GM19455 (cell line): Measurements from ENCODE around the gene GGA1.
A peak's percentile ranks its signal among the peaks of the same experiment; 100 is the strongest.

Experiments
- ATAC-seq: cut with Tn5 transposase; IDR thresholded peaks from one replicate; pipeline ENCODE4 v1.9.1; 2021; ENCODE audit not compliant: unreplicated experiment

GGA1 gene, protein sequence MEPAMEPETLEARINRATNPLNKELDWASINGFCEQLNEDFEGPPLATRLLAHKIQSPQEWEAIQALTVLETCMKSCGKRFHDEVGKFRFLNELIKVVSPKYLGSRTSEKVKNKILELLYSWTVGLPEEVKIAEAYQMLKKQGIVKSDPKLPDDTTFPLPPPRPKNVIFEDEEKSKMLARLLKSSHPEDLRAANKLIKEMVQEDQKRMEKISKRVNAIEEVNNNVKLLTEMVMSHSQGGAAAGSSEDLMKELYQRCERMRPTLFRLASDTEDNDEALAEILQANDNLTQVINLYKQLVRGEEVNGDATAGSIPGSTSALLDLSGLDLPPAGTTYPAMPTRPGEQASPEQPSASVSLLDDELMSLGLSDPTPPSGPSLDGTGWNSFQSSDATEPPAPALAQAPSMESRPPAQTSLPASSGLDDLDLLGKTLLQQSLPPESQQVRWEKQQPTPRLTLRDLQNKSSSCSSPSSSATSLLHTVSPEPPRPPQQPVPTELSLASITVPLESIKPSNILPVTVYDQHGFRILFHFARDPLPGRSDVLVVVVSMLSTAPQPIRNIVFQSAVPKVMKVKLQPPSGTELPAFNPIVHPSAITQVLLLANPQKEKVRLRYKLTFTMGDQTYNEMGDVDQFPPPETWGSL

DNA sequence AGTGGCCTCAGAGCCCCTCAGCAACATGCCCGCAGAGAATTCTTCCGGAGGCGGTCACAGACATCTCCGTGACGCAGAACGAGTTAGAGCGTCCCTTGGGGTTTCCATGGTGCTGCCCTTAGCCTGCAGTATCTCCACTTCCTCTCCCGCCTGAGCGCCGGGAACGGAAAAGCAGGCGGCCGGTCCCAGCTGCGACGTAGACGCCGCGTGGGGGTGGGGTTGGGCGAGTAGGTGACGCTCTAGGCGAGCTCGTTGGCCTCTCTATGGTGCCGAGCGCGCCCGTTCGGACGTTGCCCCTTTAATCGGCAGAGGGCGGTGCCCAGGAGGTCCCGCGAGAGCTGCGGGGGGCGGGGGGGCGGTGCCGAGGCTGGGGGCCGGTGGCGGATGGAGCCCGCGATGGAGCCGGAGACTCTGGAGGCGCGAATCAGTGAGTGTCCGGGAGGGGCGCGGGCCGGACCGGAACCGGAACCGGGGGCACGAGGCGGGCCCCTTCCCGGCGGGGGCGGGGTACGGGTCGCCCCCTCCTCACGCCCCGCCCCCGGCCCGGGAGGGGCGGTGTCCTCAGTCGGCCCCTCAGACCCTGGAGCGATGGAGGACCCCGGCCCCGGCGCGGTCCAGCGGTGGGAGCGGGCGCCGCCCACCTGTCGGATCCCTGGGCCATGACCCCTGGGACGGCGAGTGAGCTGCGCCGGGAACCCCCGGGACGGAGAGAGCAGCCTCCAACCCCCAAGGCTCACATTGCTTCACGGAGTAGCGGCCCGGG is at the start of gene GGA1:
GGA1 (plus strand) TSS at position 358 of the 763 bp plus-strand sequence; CDS start at position 385, 27 bp downstream.
- peak; percentile 78 for ATAC-seq

DNA sequence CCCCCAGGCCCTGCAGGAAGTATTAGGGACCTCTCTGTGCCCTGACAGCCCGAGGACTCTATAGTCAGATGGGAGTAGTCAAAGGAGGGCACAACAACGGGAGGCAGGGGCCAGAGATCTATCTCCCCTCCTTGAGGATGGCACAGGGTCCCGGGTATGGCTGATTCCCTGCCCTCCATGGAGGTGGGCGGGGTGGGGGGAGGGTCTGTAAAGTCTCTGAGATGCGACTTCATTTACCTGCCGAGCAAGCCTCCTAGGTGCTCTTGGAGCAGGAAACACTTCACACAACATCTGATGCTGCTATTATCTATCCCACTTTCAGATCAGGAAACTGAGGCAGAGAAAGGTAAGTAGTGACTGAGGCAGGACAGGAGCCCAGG is 49.1 kb upstream of the GGA1 start:
- no peak for ATAC-seq

DNA sequence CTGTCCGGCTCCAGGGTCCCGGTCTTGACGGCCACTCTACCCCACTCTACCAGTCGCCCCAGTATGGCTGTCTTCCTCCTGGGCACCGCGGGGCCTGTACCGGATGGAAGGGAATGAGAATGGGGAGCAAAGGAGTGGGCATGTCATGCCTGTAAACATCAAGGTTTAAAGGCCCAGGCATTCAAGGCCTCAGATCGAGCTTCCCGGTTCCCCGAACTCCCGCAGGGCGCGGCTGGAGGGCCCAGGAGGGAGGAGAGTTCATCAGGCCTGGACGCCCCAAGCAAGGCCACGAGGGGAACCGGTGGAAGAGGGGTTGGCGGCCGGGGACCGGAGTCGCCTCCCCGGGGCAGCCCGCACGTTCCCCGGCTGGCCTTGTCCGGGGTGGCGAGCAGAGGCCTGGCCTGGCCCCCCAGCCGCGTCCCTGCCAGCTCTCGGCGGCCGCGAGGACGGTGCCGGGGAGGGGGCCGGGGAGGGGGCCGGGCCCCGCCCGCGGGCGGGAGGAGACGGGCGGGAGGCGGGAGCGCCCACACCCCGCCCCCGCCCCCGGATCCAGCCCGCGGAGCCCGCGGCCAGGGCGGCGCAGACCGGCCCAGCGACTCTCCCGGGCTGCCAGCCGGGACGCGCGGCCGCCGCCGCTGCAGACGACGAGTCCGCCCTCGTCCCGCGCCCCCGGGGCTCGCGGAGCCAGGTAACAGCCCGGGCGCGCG is 48.6 kb upstream of the GGA1 start, which contains the start of gene CDC42EP1:
CDC42EP1 (plus strand) TSS at position 580 of the 707 bp plus-strand sequence. CDS start 5,870 bp downstream, outside the sequence.
- no peak for ATAC-seq

DNA sequence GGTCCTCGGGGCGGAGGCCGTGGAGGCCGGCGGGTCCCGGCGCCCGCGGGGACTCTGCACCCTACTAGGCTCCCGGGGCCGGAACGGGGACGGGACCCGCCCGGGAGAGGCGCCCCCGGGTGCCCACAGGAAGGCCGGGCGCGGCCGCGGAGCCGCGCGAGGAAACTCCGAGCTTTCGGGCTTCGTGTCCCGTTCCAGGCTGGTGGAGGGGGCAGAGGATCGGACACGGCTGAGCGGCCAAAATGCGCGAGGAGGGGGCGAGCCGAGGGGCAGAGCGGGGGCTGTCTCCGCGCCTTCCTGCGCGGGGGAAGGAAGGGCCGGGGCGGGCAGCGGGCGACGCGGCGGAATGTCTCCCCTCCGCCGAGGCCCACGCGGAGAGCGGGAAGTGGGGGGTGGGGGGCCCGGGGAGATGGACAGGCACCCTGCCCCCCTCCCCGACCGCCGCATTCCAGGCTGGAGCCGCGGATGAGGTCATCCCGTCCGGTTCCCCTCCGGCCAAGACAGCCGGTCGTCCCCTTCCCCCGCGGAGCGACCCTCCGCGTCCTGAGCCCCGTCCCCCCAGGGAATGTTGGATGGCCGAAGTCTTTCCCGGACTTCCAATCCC is 47.9 kb upstream of the GGA1 start:
- no peak for ATAC-seq

DNA sequence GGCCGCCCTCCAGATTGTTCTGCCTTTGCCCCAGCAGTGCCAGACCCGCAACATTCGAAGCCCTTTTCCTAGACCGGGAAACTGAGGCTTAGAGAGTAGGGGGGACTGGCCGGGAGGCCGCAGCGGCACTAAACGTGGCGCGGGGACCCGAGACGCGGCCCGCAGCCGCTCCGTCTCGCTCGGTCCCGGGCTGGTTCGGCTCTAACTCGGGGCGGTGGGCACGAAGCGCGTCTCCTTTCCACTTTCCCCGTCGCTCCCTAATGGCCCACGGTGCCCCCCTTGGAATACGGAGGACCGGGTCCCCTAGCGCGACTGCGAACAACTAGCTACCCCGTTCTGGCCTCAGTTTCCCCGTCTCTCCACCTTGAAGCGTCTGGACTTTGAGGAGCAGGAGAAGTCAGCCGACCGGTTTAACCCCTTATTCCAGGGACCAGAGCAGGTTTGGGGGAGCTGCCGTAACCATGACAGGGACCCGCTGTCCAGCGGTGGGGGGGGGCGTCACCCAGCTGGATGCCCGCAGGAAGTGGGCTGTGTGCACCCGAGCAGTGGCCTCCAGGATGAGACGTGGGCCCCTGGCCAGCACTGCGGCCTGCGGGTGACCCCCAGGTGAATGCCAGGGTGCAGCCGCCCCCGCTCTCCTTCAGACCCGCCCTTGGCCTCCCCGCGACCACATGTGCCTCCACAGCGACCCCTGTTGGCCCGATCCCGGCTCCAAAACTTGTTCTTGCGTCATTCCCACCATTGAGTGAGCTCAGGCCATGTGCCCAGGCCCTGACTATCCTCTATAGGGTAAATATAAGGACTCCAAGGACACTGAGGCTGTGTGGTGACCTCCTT is 47.2 kb upstream of the GGA1 start:
- no peak for ATAC-seq

DNA sequence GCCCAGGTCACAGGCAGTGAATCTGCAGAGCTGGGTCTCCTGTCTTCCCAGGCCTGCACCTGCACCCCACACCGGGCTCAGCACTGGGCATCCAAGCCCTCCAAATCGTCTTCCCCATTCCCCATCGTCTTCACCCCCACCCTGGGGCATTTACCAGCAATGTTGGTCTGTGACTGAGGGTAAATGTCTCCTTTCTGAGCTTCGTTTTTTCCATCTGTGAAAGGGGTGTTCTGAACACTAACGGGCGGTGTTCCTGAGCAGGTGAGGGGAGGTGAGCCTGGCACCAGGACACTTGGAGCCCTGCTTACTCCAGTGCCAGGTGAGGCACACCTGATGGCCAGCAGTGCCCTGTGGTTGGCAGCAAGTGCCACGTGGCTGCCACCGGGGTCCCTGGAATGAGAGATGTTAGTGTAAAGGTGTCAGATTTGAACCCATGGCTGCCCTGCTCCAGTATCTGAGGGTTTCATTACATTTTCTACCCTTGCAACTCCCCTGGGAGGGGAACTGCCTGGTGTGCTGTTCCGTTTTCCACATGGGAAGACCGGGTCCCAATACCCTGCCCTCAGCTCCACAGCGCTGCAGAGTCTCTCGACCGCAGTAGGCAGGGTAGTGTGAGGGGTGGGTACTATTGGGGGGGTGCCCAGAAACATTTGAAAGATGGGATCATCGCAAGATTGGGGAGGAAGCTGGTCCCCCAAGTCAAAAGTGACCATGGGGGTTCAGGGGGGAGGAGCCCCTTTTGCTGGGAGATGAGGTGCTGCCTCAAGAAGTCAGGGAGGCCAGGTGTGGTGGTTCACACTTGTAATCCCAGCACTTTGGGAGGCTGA is 46.4 kb upstream of the GGA1 start:
- ATAC-seq: no peak

DNA sequence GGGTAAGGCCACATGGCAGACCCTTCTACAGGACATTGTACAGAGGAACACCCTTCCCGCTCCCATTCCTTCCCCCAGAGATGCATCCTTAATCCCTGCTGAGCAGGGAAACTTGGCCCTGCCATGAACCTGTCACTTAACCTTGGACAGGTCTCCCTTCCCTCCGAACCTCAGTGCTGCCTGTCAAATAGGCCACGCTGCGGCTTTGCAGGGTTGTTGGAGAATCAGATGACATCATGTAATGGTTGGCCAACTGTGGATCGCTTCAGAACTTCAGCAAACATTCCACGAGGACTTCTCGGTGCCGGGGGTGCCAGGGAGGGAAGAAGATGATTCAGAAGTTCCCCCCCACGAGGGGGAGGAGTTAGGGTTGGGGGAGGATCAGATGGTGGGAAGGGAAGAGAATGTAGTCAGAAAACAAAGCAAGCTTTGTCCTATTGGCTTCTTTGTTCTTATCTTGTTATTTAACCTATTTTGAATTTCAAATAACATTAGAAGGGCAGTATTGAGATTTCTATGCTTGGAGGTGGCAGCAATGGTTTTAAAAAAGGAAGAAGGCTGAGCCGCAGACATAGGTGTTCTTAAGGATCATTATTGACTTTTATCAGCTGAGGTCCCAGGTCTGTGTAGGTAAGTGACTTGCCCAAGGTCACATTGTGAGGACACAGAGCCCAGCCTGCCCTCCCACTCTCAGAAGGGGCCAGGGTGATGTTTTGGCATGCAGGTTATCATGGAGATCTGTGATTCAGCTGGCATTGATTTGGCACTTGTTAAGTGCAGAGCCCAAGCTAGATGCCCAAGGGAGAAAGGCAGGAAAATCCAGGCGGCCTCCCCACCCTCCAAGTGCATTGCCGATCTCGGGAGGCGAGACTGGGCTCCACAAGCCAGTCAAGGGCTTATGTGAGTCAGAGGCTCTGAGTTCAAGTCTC is 45.2 kb upstream of the GGA1 start:
- no peak for ATAC-seq

DNA sequence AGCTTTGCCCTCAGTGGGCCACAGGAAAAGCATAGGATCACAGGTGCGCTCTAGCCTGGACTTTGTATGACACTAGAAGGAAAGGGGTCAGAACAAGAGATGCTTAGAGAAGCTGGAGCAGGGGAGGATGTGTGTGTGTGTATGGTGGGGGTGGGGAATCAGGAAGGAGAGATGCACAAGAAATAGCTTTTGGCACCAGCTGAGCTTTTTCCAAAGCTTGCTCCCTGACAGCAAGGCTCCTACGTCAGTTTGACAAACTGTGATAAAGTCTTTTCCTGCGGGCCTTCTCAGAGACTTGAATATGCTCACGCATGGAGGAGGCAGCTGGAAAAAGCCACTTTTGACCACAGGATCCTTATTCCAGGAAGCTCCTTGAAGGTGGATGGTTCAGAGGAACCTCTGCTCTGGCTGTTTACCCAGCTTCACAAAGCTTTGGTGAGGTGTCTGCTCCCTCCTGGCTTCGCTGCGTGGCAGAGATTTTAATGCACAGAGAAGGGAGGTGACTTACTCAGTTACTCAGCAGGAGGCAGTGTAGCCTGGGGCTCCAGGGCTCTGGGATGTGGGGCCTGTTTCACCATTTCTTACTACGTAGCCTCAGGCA is 44.4 kb upstream of the GGA1 start:
- no peak for ATAC-seq

DNA sequence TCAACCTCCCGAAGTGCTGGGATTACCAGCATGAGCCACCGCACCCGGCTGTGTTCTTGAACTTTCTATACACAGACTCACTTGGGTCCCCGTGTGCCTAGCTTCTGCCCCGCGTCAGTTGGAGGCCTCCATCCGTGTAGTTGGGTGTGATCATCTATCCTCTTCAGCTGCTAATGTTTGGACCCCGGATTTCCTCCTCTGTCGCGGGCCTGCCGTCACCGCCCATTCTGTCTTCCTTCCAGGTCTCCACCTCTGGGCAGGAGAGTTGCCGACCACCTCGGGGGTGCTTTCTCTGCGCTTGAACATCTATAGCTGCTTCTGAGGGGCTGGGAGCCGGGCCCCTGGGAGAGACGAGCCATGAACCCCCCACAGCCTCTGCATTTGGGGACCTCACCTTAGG is 42.8 kb upstream of the GGA1 start:
- no peak for ATAC-seq

DNA sequence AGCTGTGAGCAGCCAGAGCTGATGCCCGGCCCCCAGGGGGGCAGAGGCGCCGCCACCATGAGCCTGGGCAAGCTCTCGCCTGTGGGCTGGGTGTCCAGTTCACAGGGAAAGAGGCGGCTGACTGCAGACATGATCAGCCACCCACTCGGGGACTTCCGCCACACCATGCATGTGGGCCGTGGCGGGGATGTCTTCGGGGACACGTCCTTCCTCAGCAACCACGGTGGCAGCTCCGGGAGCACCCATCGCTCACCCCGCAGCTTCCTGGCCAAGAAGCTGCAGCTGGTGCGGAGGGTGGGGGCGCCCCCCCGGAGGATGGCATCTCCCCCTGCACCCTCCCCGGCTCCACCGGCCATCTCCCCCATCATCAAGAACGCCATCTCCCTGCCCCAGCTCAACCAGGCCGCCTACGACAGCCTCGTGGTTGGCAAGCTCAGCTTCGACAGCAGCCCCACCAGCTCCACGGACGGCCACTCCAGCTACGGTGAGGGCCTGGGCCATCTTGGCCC is 42.3 kb upstream of the GGA1 start:
- ATAC-seq: no peak

DNA sequence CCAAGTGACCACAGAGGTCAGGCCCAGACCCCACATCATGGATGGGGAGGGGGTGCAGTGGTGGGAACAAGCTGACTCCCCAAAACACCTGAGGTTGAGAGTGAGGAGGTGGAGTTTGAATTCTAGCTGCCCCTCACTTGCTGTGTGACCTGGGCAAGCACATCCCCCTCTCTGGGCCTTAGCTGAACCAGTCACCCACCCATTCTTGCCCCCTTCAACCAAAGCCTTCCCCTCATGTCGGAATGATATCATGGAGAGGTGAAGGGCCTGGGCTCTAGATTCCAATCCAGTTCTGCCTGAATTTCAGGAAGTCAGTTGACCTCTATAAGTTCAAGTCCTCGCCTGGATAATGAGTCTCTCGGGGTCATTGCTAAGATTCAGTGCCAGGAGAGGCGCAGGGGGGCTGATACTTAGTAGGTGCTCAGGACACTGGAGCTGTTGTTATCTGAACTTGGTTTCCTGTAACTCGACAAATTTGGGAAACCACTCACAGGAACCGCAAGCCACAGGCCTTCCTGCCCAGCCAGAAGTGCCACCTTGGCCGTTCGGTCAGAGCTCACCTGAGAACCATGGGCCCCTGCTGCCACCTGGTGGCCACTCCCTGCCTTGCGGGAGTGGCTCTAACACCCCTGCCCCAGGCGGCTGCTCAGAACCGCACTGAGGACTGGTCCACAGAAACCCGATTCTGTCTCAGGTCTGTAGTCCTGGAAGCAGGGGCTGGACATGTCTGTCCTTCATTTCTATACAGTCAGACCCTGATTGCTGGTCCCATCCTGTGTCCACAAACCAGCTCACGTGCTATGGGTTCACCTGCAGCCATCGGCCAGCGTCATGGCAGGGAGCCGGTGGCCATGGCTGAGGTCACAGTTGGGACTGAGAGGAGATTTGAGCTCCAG is 41.5 kb upstream of the GGA1 start:
- ATAC-seq: no peak

DNA sequence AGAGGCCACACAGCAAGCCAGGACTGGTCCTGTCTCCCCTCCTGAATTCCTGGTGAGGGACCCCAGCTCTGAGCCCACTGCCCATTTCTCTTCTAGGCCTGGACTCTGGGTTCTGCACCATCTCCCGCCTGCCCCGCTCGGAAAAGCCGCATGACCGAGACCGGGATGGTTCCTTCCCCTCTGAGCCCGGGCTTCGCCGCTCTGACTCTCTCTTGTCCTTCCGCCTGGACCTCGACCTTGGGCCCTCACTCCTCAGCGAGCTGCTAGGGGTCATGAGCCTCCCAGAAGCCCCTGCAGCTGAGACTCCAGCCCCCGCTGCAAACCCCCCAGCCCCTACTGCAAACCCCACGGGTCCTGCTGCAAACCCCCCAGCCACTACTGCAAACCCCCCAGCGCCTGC is 40.6 kb upstream of the GGA1 start:
- ATAC-seq: no peak

DNA sequence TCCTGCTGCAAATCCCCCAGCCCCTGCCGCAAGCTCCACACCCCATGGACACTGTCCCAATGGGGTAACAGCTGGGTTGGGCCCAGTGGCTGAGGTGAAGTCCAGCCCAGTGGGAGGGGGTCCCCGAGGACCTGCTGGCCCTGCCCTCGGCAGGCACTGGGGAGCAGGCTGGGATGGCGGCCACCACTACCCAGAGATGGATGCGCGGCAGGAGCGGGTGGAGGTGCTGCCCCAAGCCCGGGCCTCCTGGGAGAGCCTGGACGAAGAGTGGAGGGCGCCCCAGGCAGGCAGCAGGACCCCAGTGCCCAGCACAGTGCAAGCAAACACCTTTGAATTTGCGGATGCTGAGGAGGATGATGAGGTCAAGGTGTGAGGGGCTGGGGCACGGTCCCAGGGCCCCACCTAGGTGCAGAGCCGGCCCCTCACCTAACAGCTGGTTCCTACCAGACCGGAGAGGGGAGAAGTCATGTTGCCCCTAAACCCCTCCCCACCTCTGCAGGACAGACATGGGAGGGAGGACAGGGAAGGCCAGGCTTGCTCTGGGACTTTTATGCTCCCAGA is 40.1 kb upstream of the GGA1 start:
- no peak for ATAC-seq

DNA sequence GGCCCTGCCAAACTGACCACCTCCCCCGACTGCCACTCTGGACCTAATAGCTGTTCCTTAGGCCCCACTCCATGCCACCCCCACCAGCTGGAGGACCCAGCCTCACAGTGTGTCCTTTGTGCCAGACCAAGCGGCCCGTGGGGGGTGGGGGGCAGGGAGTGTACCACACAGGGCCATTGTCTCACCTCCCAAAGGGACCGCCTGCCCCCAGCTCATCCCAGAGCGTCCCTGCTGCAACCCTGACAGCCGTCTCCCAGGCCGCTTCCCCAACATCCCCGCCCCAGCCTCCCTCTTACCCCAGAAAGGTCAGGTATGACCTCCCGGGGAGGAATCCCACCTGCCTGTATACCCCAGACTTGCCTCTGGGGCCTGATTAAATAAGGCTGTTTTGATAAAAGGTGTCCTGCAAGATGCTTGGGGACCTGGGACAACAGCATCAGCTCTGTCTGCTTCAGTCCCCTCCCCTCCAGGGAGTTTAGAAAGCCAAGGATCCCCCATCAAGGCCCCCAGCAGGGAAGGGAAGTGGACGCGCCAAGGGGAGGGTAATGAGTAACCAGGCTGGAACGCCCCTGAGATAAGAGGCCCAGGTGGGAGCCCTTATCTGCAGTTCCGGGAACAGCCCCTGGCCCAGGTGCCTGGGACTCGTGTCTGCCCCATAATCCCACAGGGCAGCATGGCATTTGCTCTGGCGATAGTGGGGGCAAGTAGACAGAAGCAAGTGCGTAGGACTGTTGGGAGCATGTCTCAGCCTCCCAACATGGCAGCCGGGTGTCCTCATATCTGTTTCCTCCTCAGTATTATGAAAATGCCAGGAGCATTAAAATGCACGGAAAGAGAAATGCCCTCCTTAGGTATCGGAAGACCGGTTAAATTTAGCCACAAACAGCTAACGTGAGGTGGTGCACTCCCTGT is 39.4 kb upstream of the GGA1 start:
- ATAC-seq: no peak
